Activated naive CD4-positive, alpha-beta T cell treated with anti-CD3 and anti-CD28 coated beads, Interleukin-2, amount 50 U/mL, for 72 hours (primary cell): Measurements from ENCODE around the gene MNAT1. TPM values are rescaled to one million over a fixed set of nuclear protein-coding genes. Genes with fewer than 3 reads are reported as not detected.

Experiments used
- ATAC-seq, 2 donors: fragments of 150-1000 bp; cut with Tn5 transposase; 2 replicates each; pipeline ENCODE4 v1.10.0; 2021; ENCODE audit warnings: mild to moderate bottlenecking in 2 of 2, moderate library complexity in 2 of 2
- DNase-seq, 2 donors: peaks; one replicate each; pipeline ENCODE4 v3.0.0; 2021 to 2022; ENCODE audit warnings: low spot score in 2 of 2
- H3K27ac Mint-ChIP-seq, 2 donors: one replicate each; pipeline ENCODE4 v1.8.0; 2022; ENCODE audit warnings: mild to moderate bottlenecking in 2 of 2, mixed read lengths in 2 of 2
- H3K36me3 Mint-ChIP-seq, 2 donors: one replicate each; pipeline ENCODE4 v1.8.0; 2022; ENCODE audit warnings: mixed read lengths in 2 of 2
- H3K9me3 Mint-ChIP-seq, 2 donors: one replicate each; pipeline ENCODE4 v1.8.0; 2022; ENCODE audit warnings: mixed read lengths in 2 of 2
- total RNA-seq, 2 donors: library from RNA; stranded (reverse); gene quantifications; one replicate each; pipeline ENCODE4 v1.2.3, GENCODE V29; 2022

MNAT1 gene
- total RNA-seq, 2 donors from 2014 or later = 11.8 to 38.0 TPM

DNA sequence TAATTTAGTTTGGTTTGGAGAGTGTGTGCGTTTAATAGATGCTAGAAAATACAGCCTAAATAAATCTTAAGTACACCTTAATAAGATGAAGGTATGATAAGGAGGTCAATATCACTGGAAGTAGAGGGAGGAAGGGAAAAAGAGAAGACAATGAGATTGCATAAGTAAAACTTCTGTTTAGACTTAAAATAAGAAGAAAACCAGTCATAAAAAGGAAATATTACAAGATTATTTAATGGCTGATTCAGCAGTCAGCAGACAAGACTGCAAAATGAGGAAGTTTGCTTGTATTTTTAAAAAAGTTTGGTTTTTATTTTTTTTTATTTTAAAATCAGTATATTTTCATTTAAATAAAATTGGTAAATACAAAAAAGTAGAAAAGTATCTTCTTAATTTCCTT is 249.6 kb downstream of the MNAT1 start:
- DNase-seq (no peak), ATAC-seq (no peak)
- no peak overlapping the region for H3K27ac Mint-ChIP-seq
- no peaks in the 10 kb centered on the region for H3K9me3 Mint-ChIP-seq
- peaks cover 0 to 5% of the 10 kb centered on the region in 2 donors for H3K36me3 Mint-ChIP-seq

DNA sequence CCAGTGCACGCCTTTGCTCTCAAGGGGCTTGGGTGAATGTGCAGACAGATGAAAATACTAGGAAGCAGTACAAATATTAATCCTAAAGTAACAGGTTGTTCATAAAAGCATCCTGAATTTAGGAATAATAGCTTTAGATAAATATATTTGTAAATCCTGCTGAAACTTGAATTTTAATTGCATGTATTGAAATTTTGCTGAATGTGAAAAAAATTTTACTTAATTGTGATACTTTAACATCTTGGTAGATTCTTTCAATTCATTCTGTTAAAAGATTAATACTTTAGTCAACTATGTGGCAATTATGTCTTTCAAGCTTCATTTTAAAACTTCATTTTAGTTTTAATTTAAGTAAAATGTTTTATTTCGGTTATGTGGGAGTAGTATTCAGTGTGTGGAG is 251.9 kb downstream of the MNAT1 start:
- DNase-seq (no peak), ATAC-seq (no peak)
- Mint-ChIP-seq H3K9me3 (no peaks in the 10 kb centered on the region), H3K27ac (no peak overlapping the region), H3K36me3 (no peaks in the 10 kb centered on the region)

DNA sequence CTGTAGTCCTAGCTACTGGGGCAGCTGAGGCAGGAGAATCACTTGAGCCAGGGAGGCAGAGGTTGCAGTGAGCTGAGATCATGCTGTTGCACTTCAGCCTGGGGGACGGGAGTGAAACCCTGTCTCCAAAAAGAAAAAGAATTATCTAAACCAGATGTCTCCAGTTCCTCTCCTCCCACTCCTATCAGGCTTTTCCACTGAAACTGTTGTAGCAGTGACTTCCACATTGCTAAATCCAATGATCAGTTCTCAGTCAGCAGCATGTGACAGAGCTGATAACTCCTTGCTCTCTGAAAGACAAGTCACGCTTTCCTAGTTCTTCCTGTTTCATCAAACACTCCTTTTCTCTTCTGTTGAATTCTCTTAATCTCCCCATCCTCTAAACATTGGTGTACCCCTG is 255.0 kb downstream of the MNAT1 start:
- Mint-ChIP-seq H3K36me3 (no peaks in the 10 kb centered on the region), H3K27ac (no peak overlapping the region), H3K9me3 (no peaks in the 10 kb centered on the region)
- no peak for ATAC-seq
- no peak for DNase-seq

DNA sequence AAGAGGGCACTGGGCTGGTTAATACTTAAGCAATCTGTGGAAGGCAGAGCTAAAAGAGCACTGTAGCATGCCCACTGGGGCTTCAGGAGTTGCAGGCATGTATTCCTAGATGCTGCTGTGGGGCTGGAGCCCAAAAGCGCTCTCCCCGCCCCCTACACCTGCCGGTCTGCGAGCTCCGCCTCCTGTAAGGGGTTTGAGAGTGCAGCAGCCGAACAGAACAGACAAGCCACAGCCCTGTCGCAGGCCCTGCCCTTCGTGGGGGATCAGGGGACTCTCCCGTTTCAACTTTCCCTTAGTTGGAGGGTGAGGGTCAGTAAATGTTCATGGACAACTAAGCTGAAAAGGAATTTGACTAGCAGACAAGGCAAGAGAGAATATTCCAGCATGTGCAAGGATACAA is 264.1 kb downstream of the MNAT1 start:
- no peak overlapping the region for H3K27ac Mint-ChIP-seq
- ATAC-seq (no peak), DNase-seq (no peak)
- H3K36me3 Mint-ChIP-seq = peaks cover 5 to 7% of the 10 kb centered on the region in 2 donors
- H3K9me3 Mint-ChIP-seq = no peaks in the 10 kb centered on the region

DNA sequence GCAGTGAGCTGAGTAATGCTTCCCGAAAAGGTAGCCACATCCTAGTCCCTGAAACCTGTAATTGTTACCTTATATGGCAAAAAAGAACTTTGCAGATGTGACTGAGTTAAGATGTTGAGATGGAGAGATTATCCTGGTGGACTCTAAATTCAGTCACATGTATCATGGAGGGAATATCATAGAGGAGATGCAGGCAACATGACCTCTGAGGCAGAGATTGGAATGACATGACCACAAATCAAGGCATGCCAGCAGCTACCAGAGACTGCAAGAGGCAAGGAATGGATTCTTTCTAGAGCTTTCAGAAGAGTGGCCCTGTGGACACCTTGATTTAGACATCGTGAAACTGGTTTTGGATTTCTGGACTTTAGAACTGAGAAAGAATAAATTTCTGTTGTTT is 265.0 kb downstream of the MNAT1 start:
- ATAC-seq (no peak), DNase-seq (no peak)
- Mint-ChIP-seq H3K36me3 (peaks cover 10 to 13% of the 10 kb centered on the region in 2 donors), H3K27ac (no peak overlapping the region), H3K9me3 (peaks cover 0 to 4% of the 10 kb centered on the region in 2 donors)

DNA sequence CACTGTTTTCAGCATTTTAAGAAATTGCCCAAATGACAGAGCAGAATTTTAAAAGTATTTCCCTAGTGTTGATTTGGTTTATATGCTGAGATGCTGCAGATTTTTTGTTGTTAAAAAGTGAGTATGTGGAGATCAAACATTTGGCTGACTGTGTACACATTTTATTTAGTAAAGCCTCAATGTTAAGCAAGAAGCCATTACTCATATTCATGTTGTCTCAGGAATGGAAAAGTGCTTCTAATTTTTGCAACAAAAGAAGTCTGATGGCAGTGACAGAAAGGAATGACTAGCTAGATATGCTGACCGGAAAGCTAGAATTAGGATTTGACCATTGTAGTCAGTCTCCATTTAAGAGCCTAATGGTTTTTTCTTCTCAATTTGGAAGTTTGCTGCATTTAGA is 269.0 kb downstream of the MNAT1 start:
- Mint-ChIP-seq H3K9me3 (peaks cover 0 to 4% of the 10 kb centered on the region in 2 donors), H3K36me3 (peaks cover 5 to 6% of the 10 kb centered on the region in 2 donors), H3K27ac (no peak overlapping the region)
- DNase-seq (no peak), ATAC-seq (no peak)

DNA sequence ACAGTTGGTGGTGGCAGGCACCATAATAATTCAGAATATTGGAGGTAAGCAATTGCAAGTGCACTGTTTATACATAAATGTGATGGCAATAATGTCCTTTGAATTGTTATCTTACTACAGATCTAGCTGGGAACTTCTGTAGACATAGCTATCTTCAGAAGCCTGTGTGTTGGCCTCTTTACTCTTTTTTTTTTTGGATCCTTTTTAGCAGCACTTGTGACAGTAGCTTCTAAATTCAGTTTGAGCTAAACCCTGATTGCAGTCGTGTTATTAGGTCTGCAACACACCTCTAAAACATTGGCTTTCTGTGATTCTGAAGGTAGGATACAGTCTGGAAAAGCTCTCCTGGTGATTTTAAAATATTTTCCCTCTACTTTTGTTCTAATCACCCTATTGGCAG is 285.0 kb downstream of the MNAT1 start:
- DNase-seq (no peak), ATAC-seq (no peak)
- Mint-ChIP-seq H3K9me3 (no peaks in the 10 kb centered on the region), H3K27ac (no peak overlapping the region), H3K36me3 (peaks cover 0 to under 1% of the 10 kb centered on the region in 2 donors)

Other genes starting within 250 kb of the MNAT1 start
- gene C14orf39, start 248.7 kb upstream of the MNAT1 start, total RNA-seq = not detected
- not detected for gene SIX6, start 225.6 kb upstream of the MNAT1 start, total RNA-seq
- not detected for gene SIX1, start 85.3 kb upstream of the MNAT1 start, total RNA-seq
- under 1 TPM in 1 of 2 donors, not detected in 1; 0.21 TPM for gene SIX4, start 10.4 kb upstream of the MNAT1 start, total RNA-seq
- 10 to 100 TPM; 12.5 to 12.9 TPM for gene TRMT5, start 246.3 kb downstream of the MNAT1 start, total RNA-seq
- gene SLC38A6, start 246.5 kb downstream of the MNAT1 start, total RNA-seq = 1 to 10 TPM; 5.5 to 7.6 TPM